HG02973 (cell line): ENCODE results near the gene MED12L.

Experiments
- ATAC-seq: cut with Tn5 transposase; IDR thresholded peaks from one replicate; pipeline ENCODE4 v1.9.1; 2021; ENCODE audit warnings: moderate library complexity; ENCODE audit not compliant: unreplicated experiment

Gene MED12L

GRCh38 chr3:151091685-151092345, 6.4 kb downstream of the MED12L start:
- ATAC-seq: no peak

GRCh38 chr3:151093148-151093547, 7.7 kb downstream of the MED12L start:
- no peak for ATAC-seq

GRCh38 chr3:151093905-151094304, 8.4 kb downstream of the MED12L start:
- ATAC-seq: no peak

GRCh38 chr3:151096716-151097115, 11.3 kb downstream of the MED12L start:
- no peak for ATAC-seq

- ATAC-seq: no peak
Observed at GRCh38 chr3:151100076-151100475, 14.6 kb downstream of the MED12L start.

GRCh38 chr3:151101270-151101969, 16.0 kb downstream of the MED12L start:
- ATAC-seq: no peak

- ATAC-seq: no peak
Observed at GRCh38 chr3:151106311-151106710, 20.8 kb downstream of the MED12L start.

GRCh38 chr3:151107177-151107576, 21.7 kb downstream of the MED12L start:
- no peak for ATAC-seq

- ATAC-seq: no peak
Observed at GRCh38 chr3:151107701-151108100, 22.2 kb downstream of the MED12L start.

GRCh38 chr3:151109286-151109800, 23.9 kb downstream of the MED12L start:
- no peak for ATAC-seq

GRCh38 chr3:151112731-151113130, 27.3 kb downstream of the MED12L start:
- no peak for ATAC-seq

GRCh38 chr3:151113343-151113742, 27.9 kb downstream of the MED12L start:
- no peak for ATAC-seq

- ATAC-seq: no peak
Observed at GRCh38 chr3:151117047-151117446, 31.6 kb downstream of the MED12L start.

- ATAC-seq: no peak
Observed at GRCh38 chr3:151119188-151119587, 33.7 kb downstream of the MED12L start.

- ATAC-seq: no peak
Observed at GRCh38 chr3:151120409-151120808, 34.9 kb downstream of the MED12L start.

- ATAC-seq: no peak
Observed at GRCh38 chr3:151121016-151121415, 35.6 kb downstream of the MED12L start.

- no peak for ATAC-seq
Observed at GRCh38 chr3:151123827-151124226, 38.4 kb downstream of the MED12L start.

GRCh38 chr3:151124476-151124875, 39.0 kb downstream of the MED12L start:
- ATAC-seq: no peak

- ATAC-seq: no peak
Observed at GRCh38 chr3:151130428-151130827, 45.0 kb downstream of the MED12L start.

GRCh38 chr3:151133175-151133574, 47.7 kb downstream of the MED12L start:
- no peak for ATAC-seq

GRCh38 chr3:151133917-151134450, 48.5 kb downstream of the MED12L start:
- no peak for ATAC-seq
